Endothelial cell of umbilical vein (primary cell): ENCODE data around the gene LAMB2. TPM values are rescaled to one million over a fixed set of nuclear protein-coding genes. Genes with fewer than 3 reads are reported as not detected.

Experiments used
- BruUV-seq: library from RNA; stranded (reverse); fragments of 400-500 nt; replicated peaks from 2 replicates; lab custom pipeline; 2021; lab: Mats Ljungman, UMichigan
- CTCF ChIA-PET: fragments of 300-600, 350-600 bp; sonication (Branson Sonifier 250); formaldehyde crosslinking; loops from one replicate; lab custom pipeline; 2021; ENCODE audit warnings: antibody characterized with exemption, inconsistent platforms; lab: Charles Lee
- POLR2A ChIA-PET: fragments of 300-600, 350-600 bp; sonication (Branson Sonifier 250); formaldehyde crosslinking; loops from one replicate; lab custom pipeline; 2021; ENCODE audit warnings: antibody characterized with exemption, inconsistent platforms; lab: Charles Lee
- DNase-seq: peaks from one replicate; pipeline ENCODE4 v3.0.0-alpha.2; 2011; ENCODE audit warnings: low read depth, low spot score
- FAIRE-seq: peaks from 2 replicates; lab custom pipeline; 2011; peaks lifted over from hg19 to GRCh38; lab: Jason Lieb, UNC
- H2AFZ ChIP-seq: 2 replicates; pipeline ENCODE4 v1.6.0; 2012; ENCODE audit warnings: low read depth, low read length, control low read depth, inconsistent platforms
- H3K27ac ChIP-seq: 2 replicates; pipeline ENCODE4 v1.5.1; 2011; ENCODE audit warnings: low read depth, mild to moderate bottlenecking, control low read depth, low read length, moderate library complexity; ENCODE audit not compliant: insufficient read depth
- H3K27me3 ChIP-seq, 2 experiments: 2 replicates each; pipeline versions ENCODE4 v1.6.0 to v1.6.1; 2011; ENCODE audit warnings: low read length in 2 of 2, mixed read lengths in 1 of 2; ENCODE audit not compliant: control insufficient read depth in 2 of 2, insufficient read depth in 2 of 2
- H3K36me3 ChIP-seq, 2 experiments: 2 replicates in 1 of 2; 3 replicates in 1 of 2; pipeline ENCODE4 v1.5.1; 2011; ENCODE audit warnings: low read length in 2 of 2, mild to moderate bottlenecking in 1 of 2, moderate library complexity in 1 of 2; ENCODE audit not compliant: control insufficient read depth in 2 of 2, insufficient read depth in 2 of 2; ENCODE audit errors: extremely low read depth in 1 of 2
- H3K4me1 ChIP-seq: 3 replicates; pipeline ENCODE4 v1.5.1; 2011; ENCODE audit warnings: mild to moderate bottlenecking, low read length; ENCODE audit not compliant: control insufficient read depth, insufficient read depth; ENCODE audit errors: extremely low read depth
- H3K4me2 ChIP-seq: 2 replicates; pipeline ENCODE4 v1.6.1; 2011; ENCODE audit warnings: low read length, control low read depth, mixed read lengths; ENCODE audit not compliant: insufficient read depth
- H3K4me3 ChIP-seq, 3 experiments: fragments of 200-600 bp in 1 of 3; sonication (generic), shearing (Covaris generic) in 1 of 3; replicated peaks in 1 of 3; 2 replicates each; pipeline ENCODE4 v1.5.1; 2011 to 2016; ENCODE audit warnings: control low read depth in 3 of 3, low read length in 3 of 3, mild to moderate bottlenecking in 2 of 3, inconsistent platforms in 1 of 3, low read depth in 1 of 3, moderate library complexity in 1 of 3; ENCODE audit not compliant: insufficient read depth in 1 of 3
- H3K79me2 ChIP-seq: 2 replicates; pipeline ENCODE4 v1.6.0; 2012; ENCODE audit warnings: low read length, inconsistent platforms; ENCODE audit not compliant: control insufficient read depth, insufficient read depth
- H3K9ac ChIP-seq: replicated peaks from 2 replicates; pipeline ENCODE3; 2011; ENCODE audit warnings: low read length, control low read depth; ENCODE audit not compliant: insufficient read depth; ENCODE audit errors: extremely low read depth
- H3K9me1 ChIP-seq: replicated peaks from 3 replicates; pipeline ENCODE4 v1.6.0; 2011; ENCODE audit warnings: mild to moderate bottlenecking, low read length; ENCODE audit not compliant: control insufficient read depth, insufficient read depth; ENCODE audit errors: extremely low read depth
- H3K9me3 ChIP-seq: replicated peaks from 2 replicates; pipeline ENCODE4 v1.5.1; 2012; ENCODE audit warnings: low read length, inconsistent platforms; ENCODE audit not compliant: control insufficient read depth, insufficient read depth
- H4K20me1 ChIP-seq: replicated peaks from 2 replicates; pipeline ENCODE3; 2011; ENCODE audit warnings: mild to moderate bottlenecking, low read length; ENCODE audit not compliant: control insufficient read depth, insufficient read depth; ENCODE audit errors: extremely low read depth
- CTCF ChIP-seq, 2 donors: IDR thresholded peaks; 1 replicate in 1 of 2; 2 replicates in 1 of 2; pipeline ENCODE4 v1.5.1; 2011; ENCODE audit warnings: low read length in 2 of 2, mild to moderate bottlenecking in 2 of 2, moderate library complexity in 2 of 2, control low read depth in 1 of 2, inconsistent platforms in 1 of 2, low read depth in 1 of 2; ENCODE audit not compliant: insufficient read depth in 1 of 2; ENCODE audit errors: extremely low read depth in 1 of 2
- EZH2 ChIP-seq: IDR thresholded peaks from 2 replicates; pipeline ENCODE4 v1.6.1; 2012; ENCODE audit warnings: borderline replicate concordance, low read depth, mild to moderate bottlenecking, moderate library complexity, low read length, inconsistent platforms; ENCODE audit not compliant: severe bottlenecking
- GATA2 ChIP-seq: IDR thresholded peaks from 2 replicates; pipeline ENCODE4 v1.7.0; 2011; ENCODE audit warnings: low read depth, mild to moderate bottlenecking, moderate library complexity, mixed read lengths, low read length; ENCODE audit not compliant: insufficient read length, insufficient read depth
- JUN ChIP-seq: IDR thresholded peaks from 2 replicates; pipeline ENCODE4 v1.6.1; 2011; ENCODE audit warnings: borderline replicate concordance, low read depth; ENCODE audit not compliant: insufficient read length, insufficient read depth
- MYC ChIP-seq: IDR thresholded peaks from one replicate; pipeline ENCODE4 v1.6.1; 2011; ENCODE audit warnings: mild to moderate bottlenecking, low read depth, low read length
- POLR2A ChIP-seq: IDR thresholded peaks from 2 replicates; pipeline ENCODE4 v1.6.1; 2012; ENCODE audit warnings: low read depth, mild to moderate bottlenecking, control low read depth, low read length
- POLR2AphosphoS5 ChIP-seq: IDR thresholded peaks from 2 replicates; pipeline ENCODE4 v1.6.1; 2012; ENCODE audit warnings: low read depth, mild to moderate bottlenecking, control low read depth, low read length, moderate library complexity; ENCODE audit not compliant: insufficient read depth
- dilution Hi-C: fragments of 300-500 bp; cut with MboI; formaldehyde crosslinking; loops from one replicate; pipeline ENCODE4 v1.15.0; 2019; ENCODE audit warnings: low sequenced_read_pairs; ENCODE audit not compliant: extremely low pct_ligation_motif_present
- intact Hi-C: fragments of 100-400 bp; cut with micrococcal nuclease; formaldehyde crosslinking; loops from one replicate; pipeline ENCODE4 v1.10.0; 2022
- polyA plus RNA-seq, 4 experiments: library from polyadenylated mRNA; depleted of rRNA in 3 of 4; stranded (reverse) in 3 of 4; unstranded in 1 of 4; fragments of >200 nt; gene quantifications; 2 replicates each; pipeline versions ENCODE4 v1.2.1 to v1.2.3, GENCODE V29; 2011 to 2012; ENCODE audit warnings: missing spikeins in 1 of 4
- total RNA-seq: library from RNA; stranded (reverse); gene quantifications from 2 replicates; pipeline ENCODE4 v1.2.3, GENCODE V29; 2021
- TF ChIP-seq, protein P1 (sequence below): IDR thresholded peaks from 2 replicates; pipeline ENCODE4 v1.6.1; 2011; ENCODE audit not compliant: insufficient read depth, insufficient read length

LAMB2 gene
- total and polyA plus RNA-seq, 2 donors (not counting 3 experiments of a cell fraction or from before 2014, with no cell fraction given) = 423 to 764 TPM

DNA sequence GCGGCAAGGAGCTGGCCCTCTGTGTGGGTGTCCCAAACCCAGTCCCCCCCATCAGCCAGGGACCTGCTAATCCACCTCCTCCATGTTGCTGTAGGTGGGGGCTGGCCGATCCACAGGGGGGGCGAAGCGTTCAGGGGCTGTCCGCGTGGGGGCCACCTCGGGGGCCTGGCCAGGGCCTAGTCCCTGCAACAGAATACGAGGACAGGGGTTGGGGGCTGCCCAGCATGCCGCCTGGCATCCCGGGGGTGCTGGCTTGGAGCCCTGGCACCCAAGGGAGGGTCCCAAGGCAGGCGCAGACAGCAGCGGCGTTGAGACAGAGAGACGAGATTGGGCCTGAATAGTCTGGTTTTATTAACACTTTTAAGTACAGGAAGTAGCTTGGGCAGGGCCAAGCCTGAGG is 24.5 kb downstream of the LAMB2 start:
- H3K27me3 ChIP-seq = no peaks in the 10 kb centered on the region
- no TSS peak for BruUV-seq
- no peak overlapping the region for H2AFZ ChIP-seq
- ChIA-PET CTCF (interaction anchor here (2.1 kb wide), 1 partner anchor 232 kb away, joined by 4 read pairs; the partner anchor contains the start of gene USP4), POLR2A (no interaction called here)
- H3K36me3 ChIP-seq = peaks cover 8 to 37% of the 10 kb centered on the region in 2 experiments
- FAIRE-seq = no peak
- no peak overlapping the region for H3K4me3 ChIP-seq
- H4K20me1 ChIP-seq = no peaks in the 10 kb centered on the region
- no peak for TF ChIP-seq JUN
- no peak for TF ChIP-seq EZH2
- TF ChIP-seq POLR2AphosphoS5 = no peak
- no peak for TF ChIP-seq MYC
- TF ChIP-seq, protein P1, sequence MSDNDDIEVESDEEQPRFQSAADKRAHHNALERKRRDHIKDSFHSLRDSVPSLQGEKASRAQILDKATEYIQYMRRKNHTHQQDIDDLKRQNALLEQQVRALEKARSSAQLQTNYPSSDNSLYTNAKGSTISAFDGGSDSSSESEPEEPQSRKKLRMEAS = no peak
- TF ChIP-seq POLR2A = no peak
- intact Hi-C loops (no loop called here), dilution Hi-C loops (no loop called here)
- no peaks in the 10 kb centered on the region for H3K9me3 ChIP-seq
- H3K4me2 ChIP-seq = no peak overlapping the region
- DNase-seq = no peak
- H3K79me2 ChIP-seq = peaks cover 8% of the 10 kb centered on the region
- H3K9ac ChIP-seq = no peak overlapping the region
- no peaks in the 10 kb centered on the region for H3K9me1 ChIP-seq
- peaks cover 9% of the 10 kb centered on the region for H3K4me1 ChIP-seq
- no peak overlapping the region for H3K27ac ChIP-seq

DNA sequence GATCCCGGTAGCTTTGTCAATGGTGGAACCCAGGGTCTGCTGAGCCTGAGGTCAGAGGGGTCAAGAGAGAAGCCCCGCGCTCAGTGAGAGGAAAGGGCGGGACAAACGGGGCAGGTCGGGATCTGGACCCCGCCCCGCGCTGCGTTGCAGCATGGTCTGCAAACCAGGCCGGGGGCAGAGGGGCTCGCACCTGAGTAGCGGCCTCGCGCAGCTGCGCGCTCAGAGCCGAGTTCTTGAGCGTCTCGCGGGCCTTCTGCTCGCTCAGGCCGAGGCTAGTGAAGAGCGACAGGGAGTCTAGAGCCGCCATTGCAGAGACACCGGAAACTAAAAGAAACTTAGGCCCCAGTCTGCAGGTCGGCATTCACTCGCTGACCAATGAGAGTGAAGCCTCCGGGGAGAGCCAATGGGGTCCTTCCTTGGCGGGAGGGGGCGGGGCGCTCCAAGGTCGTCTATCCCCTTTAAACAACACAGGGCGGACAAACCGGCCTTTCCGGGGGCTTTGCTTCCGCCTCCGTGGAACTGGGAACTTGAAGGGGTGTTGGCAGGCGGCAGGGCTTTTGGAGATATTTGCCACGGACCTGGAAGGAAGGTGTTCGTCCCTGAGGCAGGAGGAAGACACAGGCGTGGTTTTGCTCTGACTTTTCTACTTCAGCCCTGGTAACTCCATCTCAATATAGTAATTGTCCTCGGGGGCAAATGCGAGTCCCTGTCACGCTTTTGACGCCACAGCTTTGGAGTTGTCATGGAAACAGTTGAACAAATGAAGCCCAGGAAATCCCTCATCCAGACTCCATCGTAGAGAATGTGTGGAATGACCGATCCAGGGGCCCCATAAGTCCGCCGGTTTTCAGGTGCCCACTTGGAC is 28.2 kb downstream of the LAMB2 start, which contains the start of gene QARS1:
QARS1 (minus strand) TSS at position 331 of the 865 bp plus-strand sequence; CDS start at position 307, 24 bp downstream.
- TSS peak; percentile 93 for BruUV-seq
- peak within 1 kb of the TSS; percentile 72 for H3K27ac ChIP-seq

More for the DNA sequence above, 28.2 kb downstream of the LAMB2 start, which contains the start of gene QARS1:
- dilution Hi-C loops (no loop called here), intact Hi-C loops (loop anchor here (1.0 to 2.0 kb wide), 4 partner anchors 10 to 345 kb away; partner anchors contain the start of genes LAMB2, QRICH1 and USP19)
- Histone ChIP-seq H3K9me3 (no peaks in the 10 kb centered on the region), H3K79me2 (peaks cover 8% of the 10 kb centered on the region), H3K4me1 (peaks cover 9% of the 10 kb centered on the region), H3K36me3 (peaks cover 6 to 33% of the 10 kb centered on the region in 2 experiments), H3K9me1 (no peaks in the 10 kb centered on the region), H3K4me2 (peak within 1 kb of the TSS; percentile 90), H3K27me3 (no peaks in the 10 kb centered on the region), H3K9ac (peak within 1 kb of the TSS; percentile 85), H2AFZ (peak within 1 kb of the TSS; percentile 85), H4K20me1 (no peaks in the 10 kb centered on the region), H3K4me3 (peak within 1 kb of the TSS; percentile 67 to 90 (median 85))
- FAIRE-seq = peak; percentile 100
- ChIA-PET CTCF (interaction anchor here (3.6 kb wide), 1 partner anchor 11 kb away, joined by 22 read pairs; the partner anchor contains the start of gene QRICH1), POLR2A (interaction anchor here (1.1 kb wide), 1 partner anchor 10 kb away, joined by 3 read pairs; the partner anchor contains the start of gene QRICH1)
- peak; percentile 94 for DNase-seq
- no peak for TF ChIP-seq CTCF (IDR thresholded peaks at IDR 0.05; ENCODE audit: extremely low read depth in 1 of 2, insufficient read depth in 1 of 2, low read depth in 1 of 2, low read length in 2 of 2)
- TF ChIP-seq POLR2A = peak; percentile 90
- no peak for TF ChIP-seq JUN
- no peak for TF ChIP-seq GATA2
- TF ChIP-seq EZH2 = no peak
- peak; percentile 87 for TF ChIP-seq POLR2AphosphoS5
